HG03439 (cell line): ENCODE measurements around the gene ALK.
A peak's percentile ranks its signal among the peaks of the same experiment; 100 is the strongest.

Experiments
- ATAC-seq: cut with Tn5 transposase; IDR thresholded peaks from one replicate; pipeline ENCODE4 v1.9.1; 2021; ENCODE audit warnings: mild to moderate bottlenecking, moderate library complexity; ENCODE audit not compliant: unreplicated experiment

Gene ALK

GRCh38 chr2:29345236-29345635, 576.1 kb downstream of the ALK start:
- ATAC-seq: no peak

GRCh38 chr2:29343830-29344229, 577.6 kb downstream of the ALK start:
- no peak for ATAC-seq

- no peak for ATAC-seq
Observed at GRCh38 chr2:29336341-29337241, 584.8 kb downstream of the ALK start.

- no peak for ATAC-seq
Observed at GRCh38 chr2:29335396-29335795, 586.0 kb downstream of the ALK start.

- ATAC-seq: no peak
Observed at GRCh38 chr2:29334706-29335105, 586.7 kb downstream of the ALK start.

GRCh38 chr2:29332540-29332939, 588.8 kb downstream of the ALK start:
- ATAC-seq: no peak

- no peak for ATAC-seq
Observed at GRCh38 chr2:29329899-29330298, 591.5 kb downstream of the ALK start.

- ATAC-seq: no peak
Observed at GRCh38 chr2:29326926-29327325, 594.5 kb downstream of the ALK start.

- no peak for ATAC-seq
Observed at GRCh38 chr2:29325544-29325943, 595.8 kb downstream of the ALK start.

- no peak for ATAC-seq
Observed at GRCh38 chr2:29323961-29324360, 597.4 kb downstream of the ALK start.

GRCh38 chr2:29323301-29323700, 598.1 kb downstream of the ALK start:
- no peak for ATAC-seq

- no peak for ATAC-seq
Observed at GRCh38 chr2:29322011-29322410, 599.4 kb downstream of the ALK start.

- ATAC-seq: no peak
Observed at GRCh38 chr2:29317801-29318485, 603.4 kb downstream of the ALK start.

GRCh38 chr2:29317077-29317517, 604.3 kb downstream of the ALK start:
- ATAC-seq: no peak

- ATAC-seq: peak; percentile 76
Observed at GRCh38 chr2:29314816-29315571, 606.4 kb downstream of the ALK start.

GRCh38 chr2:29311458-29311857, 609.9 kb downstream of the ALK start:
- ATAC-seq: no peak

GRCh38 chr2:29310650-29311348, 610.6 kb downstream of the ALK start:
- ATAC-seq: no peak

- ATAC-seq: peak; percentile 68
Observed at GRCh38 chr2:29309090-29310029, 612.0 kb downstream of the ALK start.

- ATAC-seq: no peak
Observed at GRCh38 chr2:29308366-29308765, 613.0 kb downstream of the ALK start.

GRCh38 chr2:29307519-29307918, 613.9 kb downstream of the ALK start:
- ATAC-seq: no peak
